Activated CD8-positive, alpha-beta memory T cell treated with anti-CD3 and anti-CD28 coated beads, Interleukin-2, amount 10 ng/mL, durations not matched to agents 7 days and 5 days (primary cell): ENCODE measurements around the gene CHMP3. TPM values are rescaled to one million over a fixed set of nuclear protein-coding genes. Genes with fewer than 3 reads are reported as not detected.

ENCODE experiments used
- ATAC-seq: fragments of 150-1000 bp; cut with Tn5 transposase; one replicate; pipeline ENCODE4 v1.10.0; 2021; ENCODE audit warnings: moderate library complexity
- CTCF ChIA-PET: fragments of 350-600 bp; sonication (Branson Sonifier 250); formaldehyde crosslinking; loops from one replicate; lab custom pipeline; 2021; ENCODE audit warnings: antibody characterized with exemption; lab: Charles Lee
- DNase-seq: peaks from one replicate; pipeline ENCODE4 v3.0.0-alpha.2; 2020
- H3K27ac Mint-ChIP-seq: one replicate; pipeline ENCODE4 v1.8.0; 2021; ENCODE audit warnings: mild to moderate bottlenecking, mixed read lengths
- H3K27me3 Mint-ChIP-seq: one replicate; pipeline ENCODE4 v1.8.0; 2021; ENCODE audit warnings: mixed read lengths
- H3K36me3 Mint-ChIP-seq: one replicate; pipeline ENCODE4 v1.8.0; 2021; ENCODE audit warnings: mild to moderate bottlenecking, mixed read lengths
- H3K4me1 Mint-ChIP-seq: one replicate; pipeline ENCODE4 v1.8.0; 2021; ENCODE audit warnings: mixed read lengths
- H3K4me3 Mint-ChIP-seq: one replicate; pipeline ENCODE4 v1.8.0; 2021; ENCODE audit warnings: mild to moderate bottlenecking, moderate library complexity, mixed read lengths
- H3K9me3 Mint-ChIP-seq: one replicate; pipeline ENCODE4 v1.8.0; 2022; ENCODE audit warnings: low read depth, mixed read lengths
- total RNA-seq, 2 experiments: library from RNA; stranded (reverse); gene quantifications; one replicate each; pipeline ENCODE4 v1.2.3, GENCODE V29; 2021

Gene CHMP3
- total RNA-seq, 2 experiments from 2014 or later = 32.6 to 33.3 TPM

- Mint-ChIP-seq H3K9me3 (no peaks in the 10 kb centered on the region), H3K27ac (no peak overlapping the region), H3K4me1 (no peaks in the 10 kb centered on the region), H3K36me3 (peaks cover 85% of the 10 kb centered on the region), H3K4me3 (no peak overlapping the region), H3K27me3 (no peaks in the 10 kb centered on the region)
- ATAC-seq = no peak
- DNase-seq = no peak
- CTCF ChIA-PET = no interaction called here
Observed at GRCh38 chr2:86489542-86489941, 73.7 kb downstream of the CHMP3 start.

GRCh38 chr2:86488561-86489250 is 74.5 kb downstream of the CHMP3 start:
- ATAC-seq (no peak), DNase-seq (no peak)
- Mint-ChIP-seq H3K9me3 (no peaks in the 10 kb centered on the region), H3K4me3 (no peak overlapping the region), H3K36me3 (peaks cover 86% of the 10 kb centered on the region), H3K4me1 (no peaks in the 10 kb centered on the region), H3K27ac (no peak overlapping the region), H3K27me3 (no peaks in the 10 kb centered on the region)
- CTCF ChIA-PET = no interaction called here

GRCh38 chr2:86487062-86487461 is 76.2 kb downstream of the CHMP3 start:
- no peaks in the 10 kb centered on the region for H3K9me3 Mint-ChIP-seq
- peaks cover 4% of the 10 kb centered on the region for H3K4me1 Mint-ChIP-seq
- ATAC-seq (no peak), DNase-seq (no peak)
- H3K27ac Mint-ChIP-seq = no peak overlapping the region
- no peak overlapping the region for H3K4me3 Mint-ChIP-seq
- H3K36me3 Mint-ChIP-seq = peaks cover 93% of the 10 kb centered on the region
- CTCF ChIA-PET = interaction anchor here (1.2 to 1.3 kb wide), 2 partner anchors 15 to 278 kb away, joined by 4 read pairs; no protein-coding TSS in a partner anchor
- no peaks in the 10 kb centered on the region for H3K27me3 Mint-ChIP-seq

- ATAC-seq = no peak
- no peak for DNase-seq
- H3K9me3 Mint-ChIP-seq = no peaks in the 10 kb centered on the region
- CTCF ChIA-PET = no interaction called here
- H3K36me3 Mint-ChIP-seq = peaks cover 88% of the 10 kb centered on the region
- no peaks in the 10 kb centered on the region for H3K27me3 Mint-ChIP-seq
- no peak overlapping the region for H3K27ac Mint-ChIP-seq
- peaks cover 11% of the 10 kb centered on the region for H3K4me1 Mint-ChIP-seq
- no peak overlapping the region for H3K4me3 Mint-ChIP-seq
Observed at GRCh38 chr2:86485802-86486201, 77.4 kb downstream of the CHMP3 start.

GRCh38 chr2:86485103-86485502 is 78.1 kb downstream of the CHMP3 start:
- no peak overlapping the region for H3K27ac Mint-ChIP-seq
- ATAC-seq (no peak), DNase-seq (no peak)
- peaks cover 12% of the 10 kb centered on the region for H3K4me1 Mint-ChIP-seq
- H3K9me3 Mint-ChIP-seq = no peaks in the 10 kb centered on the region
- CTCF ChIA-PET = no interaction called here
- H3K4me3 Mint-ChIP-seq = no peak overlapping the region
- H3K36me3 Mint-ChIP-seq = peaks cover 90% of the 10 kb centered on the region
- no peaks in the 10 kb centered on the region for H3K27me3 Mint-ChIP-seq

- CTCF ChIA-PET = no interaction called here
- no peak for DNase-seq
- Mint-ChIP-seq H3K27ac (no peak overlapping the region), H3K36me3 (peaks cover 89% of the 10 kb centered on the region), H3K4me1 (peaks cover 12% of the 10 kb centered on the region), H3K4me3 (no peak overlapping the region), H3K27me3 (no peaks in the 10 kb centered on the region), H3K9me3 (no peaks in the 10 kb centered on the region)
- ATAC-seq = no peak
Observed at GRCh38 chr2:86484385-86484784, 78.9 kb downstream of the CHMP3 start.

- Mint-ChIP-seq H3K27ac (peak overlapping the region; percentile 17), H3K4me1 (peaks cover 12% of the 10 kb centered on the region), H3K27me3 (no peaks in the 10 kb centered on the region), H3K36me3 (peaks cover 89% of the 10 kb centered on the region), H3K9me3 (no peaks in the 10 kb centered on the region), H3K4me3 (no peak overlapping the region)
- peak; percentile 39 for ATAC-seq
- DNase-seq = no peak
- CTCF ChIA-PET = no interaction called here
Observed at GRCh38 chr2:86482034-86482433, 81.2 kb downstream of the CHMP3 start.

GRCh38 chr2:86480105-86480504 is 83.1 kb downstream of the CHMP3 start:
- ATAC-seq (no peak), DNase-seq (no peak)
- Mint-ChIP-seq H3K27me3 (no peaks in the 10 kb centered on the region), H3K27ac (no peak overlapping the region), H3K4me1 (peaks cover 13% of the 10 kb centered on the region), H3K4me3 (no peak overlapping the region), H3K9me3 (no peaks in the 10 kb centered on the region), H3K36me3 (peaks cover 82% of the 10 kb centered on the region)
- CTCF ChIA-PET = interaction anchor here (1.1 kb wide), 1 partner anchor 260 kb away, joined by 3 read pairs; no protein-coding TSS in a partner anchor

- ATAC-seq = no peak
- DNase-seq = no peak
- Mint-ChIP-seq H3K36me3 (peaks cover 71% of the 10 kb centered on the region), H3K27ac (no peak overlapping the region), H3K9me3 (no peaks in the 10 kb centered on the region), H3K27me3 (no peaks in the 10 kb centered on the region), H3K4me1 (peaks cover 15% of the 10 kb centered on the region), H3K4me3 (no peak overlapping the region)
- CTCF ChIA-PET = no interaction called here
Observed at GRCh38 chr2:86477349-86477748, 85.9 kb downstream of the CHMP3 start.

GRCh38 chr2:86476918-86477317 is 86.3 kb downstream of the CHMP3 start:
- ATAC-seq (no peak), DNase-seq (no peak)
- H3K9me3 Mint-ChIP-seq = no peaks in the 10 kb centered on the region
- H3K36me3 Mint-ChIP-seq = peaks cover 69% of the 10 kb centered on the region
- H3K4me1 Mint-ChIP-seq = peaks cover 11% of the 10 kb centered on the region
- H3K27ac Mint-ChIP-seq = no peak overlapping the region
- no peak overlapping the region for H3K4me3 Mint-ChIP-seq
- CTCF ChIA-PET = no interaction called here
- H3K27me3 Mint-ChIP-seq = no peaks in the 10 kb centered on the region

- no peak overlapping the region for H3K4me3 Mint-ChIP-seq
- CTCF ChIA-PET = no interaction called here
- H3K27me3 Mint-ChIP-seq = no peaks in the 10 kb centered on the region
- ATAC-seq (no peak), DNase-seq (no peak)
- H3K27ac Mint-ChIP-seq = no peak overlapping the region
- no peaks in the 10 kb centered on the region for H3K9me3 Mint-ChIP-seq
- H3K4me1 Mint-ChIP-seq = peaks cover 6% of the 10 kb centered on the region
- peaks cover 67% of the 10 kb centered on the region for H3K36me3 Mint-ChIP-seq
Observed at GRCh38 chr2:86476092-86476491, 87.2 kb downstream of the CHMP3 start.

- ATAC-seq (no peak), DNase-seq (no peak)
- Mint-ChIP-seq H3K4me3 (no peak overlapping the region), H3K36me3 (peaks cover 65% of the 10 kb centered on the region), H3K9me3 (no peaks in the 10 kb centered on the region), H3K4me1 (peaks cover 17% of the 10 kb centered on the region), H3K27ac (no peak overlapping the region), H3K27me3 (no peaks in the 10 kb centered on the region)
- CTCF ChIA-PET = interaction anchor here (1.2 kb wide), 1 partner anchor 16 kb away, joined by 4 read pairs; no protein-coding TSS in a partner anchor
Observed at GRCh38 chr2:86471637-86472036, 91.6 kb downstream of the CHMP3 start.

- Mint-ChIP-seq H3K9me3 (no peaks in the 10 kb centered on the region), H3K27me3 (no peaks in the 10 kb centered on the region), H3K27ac (no peak overlapping the region), H3K36me3 (peaks cover 69% of the 10 kb centered on the region), H3K4me1 (peaks cover 17% of the 10 kb centered on the region), H3K4me3 (no peak overlapping the region)
- DNase-seq = no peak
- CTCF ChIA-PET = no interaction called here
- ATAC-seq = no peak
Observed at GRCh38 chr2:86470890-86471289, 92.4 kb downstream of the CHMP3 start.
